LHCN-M2 (cell line): ENCODE results near the gene PMAIP1. TPM values are rescaled to one million over a fixed set of nuclear protein-coding genes. Genes with fewer than 3 reads are reported as not detected.

ENCODE experiments used
- DNase-seq: peaks from one replicate; pipeline ENCODE4 v3.0.0-alpha.2; 2012; ENCODE audit warnings: low read depth
- total RNA-seq: library from RNA; depleted of rRNA; stranded (reverse); fragments of >200 nt; gene quantifications from 2 replicates; pipeline ENCODE4 v1.2.3, GENCODE V29; 2014

Gene PMAIP1
- total RNA-seq, 1 experiment from 2014 or later, result 20.3 TPM

- no peak for DNase-seq
Measured at GRCh38 chr18:59911600-59911999, 11.8 kb downstream of the PMAIP1 start.

DNA sequence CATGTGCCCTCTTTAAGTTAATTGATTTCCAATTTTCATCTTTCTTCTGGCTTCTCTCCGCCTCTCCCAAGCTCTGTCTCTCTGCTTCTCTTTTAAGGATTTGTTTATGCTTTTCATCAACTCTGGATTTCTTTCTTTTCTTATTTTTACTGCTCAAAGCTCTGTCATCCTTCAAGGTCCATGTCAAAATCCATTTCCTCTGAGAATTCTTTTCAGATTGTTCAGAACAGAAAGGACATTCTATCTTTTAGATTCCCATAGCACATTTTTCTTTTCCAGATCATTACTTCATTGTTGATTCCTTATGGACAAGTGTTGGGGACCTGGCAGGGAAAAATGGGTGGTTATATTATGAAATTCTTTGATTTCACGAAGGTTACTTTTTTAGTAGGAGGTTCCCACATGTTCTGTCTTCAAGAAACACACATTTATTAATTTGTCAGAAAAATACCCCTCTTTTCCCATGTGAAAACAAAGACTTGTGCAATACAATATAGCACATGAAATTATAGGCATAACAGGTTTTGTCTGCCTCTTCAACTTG lies 12.3 kb downstream of the PMAIP1 start:
- DNase-seq, result no peak

- DNase-seq, result no peak
Measured at GRCh38 chr18:59915606-59916005, 15.8 kb downstream of the PMAIP1 start.

DNA sequence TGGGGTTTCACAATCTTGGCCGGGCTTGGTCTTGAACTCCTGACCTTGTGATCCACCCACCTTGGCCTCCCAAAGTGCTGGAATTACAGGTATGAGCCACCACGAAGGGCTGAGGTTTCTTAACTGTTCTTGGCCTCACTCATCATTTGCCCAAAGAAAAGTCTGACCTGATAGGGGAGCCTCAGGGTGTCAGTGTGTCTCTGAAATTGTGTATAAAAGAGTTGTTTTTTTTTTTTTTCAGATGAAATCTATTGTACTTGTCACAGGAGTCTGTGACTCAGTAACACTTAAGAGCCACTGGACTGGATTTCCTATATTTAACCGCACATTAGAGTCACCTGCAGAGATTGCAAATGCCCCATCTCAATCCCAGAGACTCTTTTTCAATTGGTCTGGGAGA lies 16.9 kb downstream of the PMAIP1 start:
- no peak for DNase-seq

- no peak for DNase-seq
Measured at GRCh38 chr18:59917422-59917821, 17.6 kb downstream of the PMAIP1 start.

GRCh38 chr18:59918320-59918755 lies 18.5 kb downstream of the PMAIP1 start:
- peak; percentile 86 for DNase-seq

DNA sequence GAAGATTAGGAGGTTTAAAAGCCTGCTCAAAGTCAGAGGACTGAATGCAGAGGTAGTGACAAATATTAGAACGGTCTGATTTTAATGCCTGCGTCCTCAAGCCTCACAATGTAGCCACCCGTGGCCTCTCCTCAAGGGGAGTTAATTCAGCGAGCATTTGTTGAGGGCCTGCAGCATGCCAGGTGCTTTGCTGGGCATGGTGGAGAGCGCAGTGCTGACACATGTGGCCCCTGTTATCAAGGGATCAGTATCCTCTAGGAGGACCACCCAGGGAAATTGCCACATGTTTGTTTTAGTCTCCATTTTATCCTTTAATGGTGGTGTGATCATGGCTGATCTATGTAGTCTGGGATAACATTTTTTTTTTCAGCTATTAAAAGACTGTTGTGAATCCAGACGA lies 19.2 kb downstream of the PMAIP1 start:
- DNase-seq, result no peak

GRCh38 chr18:59921384-59921891 lies 21.6 kb downstream of the PMAIP1 start:
- DNase-seq, result no peak

GRCh38 chr18:59923539-59924196 lies 23.9 kb downstream of the PMAIP1 start:
- DNase-seq, result no peak

- DNase-seq, result no peak
Measured at GRCh38 chr18:59926131-59926530, 26.3 kb downstream of the PMAIP1 start.

DNA sequence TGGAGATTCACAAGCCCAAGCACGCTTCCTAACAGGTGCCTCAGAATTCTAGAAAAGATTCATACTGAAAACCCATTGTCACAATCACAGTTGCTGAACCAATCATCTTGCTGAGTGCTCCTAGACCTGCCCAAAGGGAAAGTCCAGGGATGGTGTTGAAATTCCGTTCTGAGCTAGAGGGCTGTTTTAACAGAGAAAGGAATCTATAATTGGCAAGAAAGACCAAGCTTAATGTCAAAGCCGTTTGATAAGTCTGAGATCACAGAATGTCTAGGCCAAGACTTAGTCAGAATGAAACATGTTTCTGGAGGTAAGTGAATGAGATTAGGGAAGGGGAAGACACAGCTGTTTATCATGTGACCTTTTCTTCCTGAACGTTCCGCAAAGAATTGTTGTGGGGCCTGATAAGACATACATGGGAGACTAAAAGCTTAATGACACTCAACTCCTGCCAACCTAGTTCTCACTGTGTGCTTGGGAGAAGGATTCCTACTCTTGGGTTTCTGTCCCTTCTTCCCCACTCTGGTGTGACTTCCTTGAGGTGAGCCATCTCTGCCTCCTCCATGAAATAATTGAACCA lies 27.5 kb downstream of the PMAIP1 start:
- DNase-seq, result no peak

DNA sequence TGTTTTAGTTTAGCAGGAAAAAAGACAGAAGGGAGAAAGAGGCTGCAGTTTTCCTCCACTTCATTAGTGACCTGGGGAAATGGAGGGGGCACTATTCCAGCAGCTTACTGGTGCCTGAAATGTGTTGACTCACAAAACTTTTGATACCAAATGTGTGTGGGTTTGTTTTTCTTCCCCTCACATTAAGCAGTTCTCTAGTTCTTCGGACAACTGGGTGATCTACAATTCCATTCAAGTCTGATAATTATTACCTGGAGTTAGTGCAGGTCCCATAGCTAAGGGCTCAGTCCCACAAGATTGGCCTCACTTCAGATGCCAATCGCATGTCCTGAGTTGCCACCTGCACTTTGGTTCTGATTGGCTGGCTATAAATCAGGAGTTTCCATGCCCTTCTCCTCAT lies 28.4 kb downstream of the PMAIP1 start:
- no peak for DNase-seq

GRCh38 chr18:59929621-59930295 lies 30.0 kb downstream of the PMAIP1 start:
- DNase-seq, result peak; percentile 43

- no peak for DNase-seq
Measured at GRCh38 chr18:59932401-59932800, 32.6 kb downstream of the PMAIP1 start.

- DNase-seq, result no peak
Measured at GRCh38 chr18:59938676-59939075, 38.9 kb downstream of the PMAIP1 start.

DNA sequence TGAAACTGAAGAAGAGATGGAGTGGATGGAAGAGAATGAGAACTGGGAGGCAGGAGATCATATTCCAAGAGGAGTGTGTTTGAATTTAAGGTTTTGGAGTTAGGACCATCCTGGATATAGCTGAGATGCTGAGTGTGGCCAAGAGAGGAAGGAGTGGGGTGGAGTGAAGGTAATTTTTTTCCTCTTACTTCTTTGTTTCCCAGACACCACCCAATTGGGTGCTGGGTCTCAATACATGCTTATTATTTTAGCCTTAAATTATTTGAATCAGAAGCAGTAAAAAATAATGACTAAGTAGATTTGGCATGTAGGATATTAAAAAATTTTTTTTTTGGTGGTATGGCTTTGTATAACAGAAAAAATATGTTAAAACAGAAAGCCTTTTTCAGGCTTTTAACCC lies 39.3 kb downstream of the PMAIP1 start:
- DNase-seq, result no peak

DNA sequence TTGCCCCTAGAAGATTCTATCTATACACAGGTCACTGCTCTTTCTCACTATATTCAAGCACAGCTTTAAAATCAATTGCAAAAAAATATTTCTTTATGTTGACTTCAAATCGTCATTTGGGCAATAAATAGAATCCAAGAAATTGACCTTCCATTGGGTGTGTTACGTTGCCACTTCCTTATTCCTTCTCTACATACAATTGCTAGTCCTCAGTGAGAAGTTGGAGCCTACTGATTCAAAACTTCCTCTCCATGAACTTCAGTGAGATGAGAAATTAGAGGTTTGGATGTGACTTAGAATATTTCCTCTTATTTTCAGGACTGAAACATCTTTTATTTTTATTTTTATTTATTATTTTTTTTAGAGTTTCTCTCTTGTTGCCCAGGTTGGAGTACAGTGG lies 40.3 kb downstream of the PMAIP1 start:
- no peak for DNase-seq

DNA sequence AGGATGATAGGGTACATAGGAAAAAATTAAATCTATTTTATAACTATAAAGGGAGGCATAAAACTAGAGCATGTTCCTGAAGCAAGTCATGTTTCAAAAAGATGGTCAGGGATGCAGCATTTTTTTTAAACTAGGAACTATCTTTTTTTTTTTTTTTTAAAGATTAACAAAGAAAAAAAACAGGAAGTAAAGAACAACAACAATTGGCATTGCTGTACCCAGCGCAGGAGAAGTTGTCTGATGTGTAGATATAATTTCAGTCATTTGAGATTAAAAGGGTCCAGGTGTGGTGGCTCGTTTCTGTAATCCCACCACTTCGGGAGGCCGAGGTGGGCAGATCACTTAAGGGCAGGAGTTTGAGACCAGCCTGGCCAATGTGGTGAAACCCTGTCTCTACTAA lies 41.5 kb downstream of the PMAIP1 start:
- no peak for DNase-seq

- DNase-seq, result no peak
Measured at GRCh38 chr18:59942601-59943000, 42.8 kb downstream of the PMAIP1 start.

GRCh38 chr18:59945544-59945943 lies 45.7 kb downstream of the PMAIP1 start:
- no peak for DNase-seq

- peak; percentile 56 for DNase-seq
Measured at GRCh38 chr18:59950215-59950944, 50.6 kb downstream of the PMAIP1 start.

GRCh38 chr18:59951591-59951990 lies 51.8 kb downstream of the PMAIP1 start:
- DNase-seq, result no peak
